SKM-1 (cell line): ENCODE data around the gene SAMD1.

ENCODE experiments used
- DNase-seq: peaks from one replicate; lab custom pipeline; 2025; ENCODE audit not compliant: unreplicated experiment; lab: John Stamatoyannopoulos, UW

The SAMD1 gene

GRCh38 chr19:14090509-14091080 is at the start of gene SAMD1:
Gene SAMD1 (minus strand): TSS chr19:14090751.
- peak; percentile 66 for DNase-seq

- DNase-seq, result peak; percentile 68
These were observed 49.4 kb upstream of the SAMD1 start for GRCh38 chr19:14139944-14140343.

- DNase-seq, result no peak
These were observed 48.2 kb upstream of the SAMD1 start for GRCh38 chr19:14138576-14139265.

- DNase-seq, result peak; percentile 100
These were observed 46.1 kb upstream of the SAMD1 start, which contains the start of gene ASF1B for GRCh38 chr19:14136509-14137281. Gene ASF1B (minus strand): TSS chr19:14136589. CDS start chr19:14136456, 133 bp downstream.

- DNase-seq, result no peak
These were observed 45.5 kb upstream of the SAMD1 start for GRCh38 chr19:14135985-14136508.

GRCh38 chr19:14135355-14135754 is 44.8 kb upstream of the SAMD1 start:
- no peak for DNase-seq

GRCh38 chr19:14127929-14128509 is 37.5 kb upstream of the SAMD1 start:
- peak; percentile 44 for DNase-seq

GRCh38 chr19:14127176-14127575 is 36.6 kb upstream of the SAMD1 start:
- no peak for DNase-seq

- DNase-seq, result no peak
These were observed 32.4 kb upstream of the SAMD1 start for GRCh38 chr19:14122924-14123323.

- DNase-seq, result no peak
These were observed 29.9 kb upstream of the SAMD1 start for GRCh38 chr19:14120497-14120780.

- DNase-seq, result no peak
These were observed 29.3 kb upstream of the SAMD1 start for GRCh38 chr19:14119644-14120496.

GRCh38 chr19:14119146-14119545 is 28.6 kb upstream of the SAMD1 start:
- DNase-seq, result no peak

- DNase-seq, result peak; percentile 76
These were observed 27.9 kb upstream of the SAMD1 start for GRCh38 chr19:14118165-14119051.

GRCh38 chr19:14117668-14118164 is 27.2 kb upstream of the SAMD1 start, which contains the start of gene PRKACA:
Gene PRKACA (minus strand): TSS chr19:14117762. CDS start chr19:14117547, 215 bp downstream.
- peak; percentile 89 for DNase-seq

- no peak for DNase-seq
These were observed 26.5 kb upstream of the SAMD1 start for GRCh38 chr19:14116918-14117578.

- DNase-seq, result no peak
These were observed 26.0 kb upstream of the SAMD1 start for GRCh38 chr19:14116525-14116917.

GRCh38 chr19:14115756-14116155 is 25.2 kb upstream of the SAMD1 start:
- no peak for DNase-seq

GRCh38 chr19:14114854-14115253 is 24.3 kb upstream of the SAMD1 start:
- DNase-seq, result peak; percentile 82

GRCh38 chr19:14114439-14114838 is 23.9 kb upstream of the SAMD1 start:
- DNase-seq, result no peak
